Measurements from ENCODE around the gene COG1. TPM values are rescaled to one million over a fixed set of nuclear protein-coding genes. Genes with fewer than 3 reads are reported as not detected.
A peak's percentile ranks its signal among the peaks of the same experiment; 100 is the strongest.
"Not testable (repeated sequence)": the region's sequence is repeated elsewhere in the genome, so short reads cannot be mapped to it uniquely, and the experiment has no call there.

Gene COG1
- 10 to 100 TPM; 29.8 to 30.6 TPM for total RNA-seq

DNA sequence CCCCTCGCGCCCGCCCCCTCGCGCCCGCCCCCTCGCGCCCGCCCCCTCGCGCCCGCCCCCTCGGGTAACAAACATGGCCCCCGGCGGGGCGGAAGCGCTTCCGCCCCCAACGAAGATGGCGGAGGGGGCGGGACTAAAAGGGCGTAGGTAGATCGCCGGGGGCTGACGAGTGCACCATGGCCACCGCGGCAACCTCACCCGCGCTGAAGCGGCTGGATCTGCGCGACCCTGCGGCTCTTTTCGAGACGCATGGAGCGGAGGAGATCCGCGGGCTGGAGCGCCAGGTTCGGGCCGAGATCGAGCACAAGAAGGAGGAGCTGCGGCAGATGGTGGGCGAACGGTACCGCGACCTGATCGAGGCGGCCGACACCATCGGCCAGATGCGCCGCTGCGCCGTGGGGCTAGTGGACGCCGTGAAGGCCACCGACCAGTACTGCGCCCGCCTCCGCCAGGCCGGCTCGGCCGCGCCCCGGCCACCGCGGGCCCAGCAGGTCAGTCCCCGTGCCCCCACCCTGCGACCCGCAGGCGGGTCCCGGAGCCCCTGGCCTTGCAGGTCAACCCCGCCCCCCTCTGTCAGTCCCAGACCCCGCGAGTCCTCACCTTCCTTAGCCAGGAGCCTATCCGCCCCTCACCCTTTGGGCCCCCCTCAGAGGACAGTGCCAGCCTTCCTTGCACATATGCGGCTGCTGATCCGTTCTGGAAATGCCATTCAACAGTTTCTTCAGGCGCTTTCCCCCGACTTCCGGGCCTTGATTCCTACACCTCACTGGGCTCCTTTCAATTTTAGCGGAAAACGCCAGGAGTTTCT, at the start of gene COG1:
COG1 (plus strand) TSS at position 162 of the 808 bp plus-strand sequence; CDS start at position 177, 15 bp downstream.
- POLR2A ChIA-PET, result interaction anchor here (0.7 to 3.4 kb wide), 7 partner anchors 26 to 466 kb away, joined by 3 to 23 read pairs (median 3); partner anchors contain the start of gene SSTR2
- peaks cover 25% of the 10 kb centered on the region for H3K4me1 Mint-ChIP-seq (ENCODE audit: low read depth)
- intact Hi-C loops (cut with micrococcal nuclease), result loop anchor here (1.0 to 5.0 kb wide), 4 partner anchors 39 to 179 kb away; partner anchors contain the start of genes CDC42EP4 and SLC39A11
- no peaks in the 10 kb centered on the region for H3K9me3 Mint-ChIP-seq
- peak within 1 kb of the TSS; percentile 92 for H3K27ac Mint-ChIP-seq
- no peaks in the 10 kb centered on the region for H3K27me3 Mint-ChIP-seq
- peaks cover 20% of the 10 kb centered on the region for H3K36me3 Mint-ChIP-seq
- peak; percentile 92 for DNase-seq
- CTCF ChIA-PET, result interaction anchor here (0.9 to 3.4 kb wide), 9 partner anchors 10 to 473 kb away, joined by 3 to 28 read pairs (median 8); a partner anchor contains a TSS
- H3K4me3 Mint-ChIP-seq, result peak within 1 kb of the TSS; percentile 95

GRCh38 chr17:73144209-73144608, 48.6 kb upstream of the COG1 start:
- Mint-ChIP-seq H3K4me1 (ENCODE audit: low read depth) (peaks cover 14% of the 10 kb centered on the region), H3K9me3 (peaks cover 23% of the 10 kb centered on the region)
- DNase-seq; intact Hi-C loops (cut with micrococcal nuclease); H3K4me3 Mint-ChIP-seq; H3K27ac Mint-ChIP-seq; POLR2A ChIA-PET; H3K36me3 Mint-ChIP-seq; H3K27me3 Mint-ChIP-seq: not testable (repeated sequence)
- CTCF ChIA-PET, result interaction anchor here (1.4 to 2.6 kb wide), 2 partner anchors 158 to 418 kb away, joined by 5 to 9 read pairs; no protein-coding TSS in a partner anchor

GRCh38 chr17:73145641-73146040, 47.2 kb upstream of the COG1 start:
- Mint-ChIP-seq H3K27ac (no peak overlapping the region), H3K9me3 (peaks cover 23% of the 10 kb centered on the region), H3K4me3 (no peak overlapping the region), H3K27me3 (peaks cover 2% of the 10 kb centered on the region), H3K36me3 (peaks cover 4% of the 10 kb centered on the region), H3K4me1 (ENCODE audit: low read depth) (peaks cover 16% of the 10 kb centered on the region)
- CTCF ChIA-PET, result interaction anchor here (1.4 kb wide), 1 partner anchor 11 kb away, joined by 5 read pairs; no protein-coding TSS in a partner anchor
- POLR2A ChIA-PET, result no interaction called here
- intact Hi-C loops (cut with micrococcal nuclease), result no loop called here
- no peak for DNase-seq

DNA sequence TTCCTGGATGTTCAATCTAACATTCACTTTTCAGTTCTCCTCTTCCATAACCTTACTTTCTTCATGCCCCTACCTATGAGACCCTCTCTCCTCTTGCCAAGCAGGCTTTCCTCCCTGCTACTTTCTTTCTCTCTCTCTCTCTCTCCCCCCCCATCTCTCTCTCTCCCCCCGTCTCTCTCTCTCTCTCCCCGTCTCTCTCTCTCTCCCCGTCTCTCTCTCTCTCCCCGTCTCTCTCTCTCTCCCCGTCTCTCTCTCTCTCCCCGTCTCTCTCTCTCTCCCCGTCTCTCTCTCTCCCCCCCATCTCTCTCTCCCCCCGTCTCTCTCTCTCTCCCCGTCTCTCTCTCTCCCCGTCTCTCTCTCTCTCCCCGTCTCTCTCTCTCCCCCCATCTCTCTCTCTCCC, 45.1 kb upstream of the COG1 start:
- H3K36me3 Mint-ChIP-seq; POLR2A ChIA-PET; H3K4me3 Mint-ChIP-seq; H3K27ac Mint-ChIP-seq; intact Hi-C loops (cut with micrococcal nuclease); H3K27me3 Mint-ChIP-seq; CTCF ChIA-PET; DNase-seq: not testable (repeated sequence)
- Mint-ChIP-seq H3K4me1 (ENCODE audit: low read depth) (peaks cover 18% of the 10 kb centered on the region), H3K9me3 (peaks cover 23% of the 10 kb centered on the region)

DNA sequence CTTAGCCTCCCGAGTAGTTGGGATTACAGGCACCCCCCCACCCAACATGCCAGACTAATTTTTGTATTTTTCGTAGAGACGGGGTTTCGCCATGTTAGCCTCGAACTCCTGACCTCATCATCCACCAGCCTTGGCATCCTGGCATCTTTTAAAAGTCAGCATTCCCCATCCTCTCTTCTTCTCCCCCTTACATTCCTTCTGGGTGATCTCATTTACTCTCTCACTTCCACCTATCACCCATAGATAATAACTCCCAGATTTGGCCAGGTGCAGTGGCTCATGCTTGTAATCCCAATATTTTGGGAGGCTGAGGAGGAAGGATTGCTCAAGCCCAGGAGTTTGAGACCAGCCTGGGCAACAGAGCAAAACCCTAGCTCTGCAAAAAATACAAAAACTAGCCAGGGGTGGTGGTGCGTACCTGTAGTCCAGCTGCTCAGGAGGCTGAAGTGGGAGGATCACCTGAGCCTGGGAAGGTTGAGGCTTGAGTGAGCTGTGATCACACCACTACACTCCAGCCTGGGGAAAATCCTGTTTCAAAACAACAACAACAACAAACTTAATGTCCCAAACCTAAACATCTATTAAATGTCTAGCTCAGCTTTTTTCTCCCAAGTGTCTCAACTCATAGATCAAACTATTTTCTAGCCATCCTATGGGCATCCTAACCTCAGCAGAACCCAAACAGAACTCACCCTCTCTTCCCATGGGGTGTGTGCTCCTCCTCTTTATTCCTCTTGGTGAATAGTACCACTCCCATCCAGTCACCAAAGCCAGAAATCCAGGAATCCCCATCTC, 44.1 kb upstream of the COG1 start:
- peaks cover 4% of the 10 kb centered on the region for H3K36me3 Mint-ChIP-seq
- H3K4me3 Mint-ChIP-seq, result no peak overlapping the region
- H3K4me1 Mint-ChIP-seq (ENCODE audit: low read depth), result peaks cover 10% of the 10 kb centered on the region
- H3K27me3 Mint-ChIP-seq, result peaks cover 6% of the 10 kb centered on the region
- H3K9me3 Mint-ChIP-seq, result peaks cover 23% of the 10 kb centered on the region
- intact Hi-C loops (cut with micrococcal nuclease), result no loop called here
- ChIA-PET POLR2A (no interaction called here), CTCF (interaction anchor here (1.0 kb wide), 1 partner anchor 421 kb away, joined by 4 read pairs; no protein-coding TSS in a partner anchor)
- H3K27ac Mint-ChIP-seq, result no peak overlapping the region
- no peak for DNase-seq

- H3K4me1 Mint-ChIP-seq (ENCODE audit: low read depth); H3K27me3 Mint-ChIP-seq; H3K4me3 Mint-ChIP-seq; H3K27ac Mint-ChIP-seq; H3K36me3 Mint-ChIP-seq; DNase-seq; H3K9me3 Mint-ChIP-seq; intact Hi-C loops (cut with micrococcal nuclease): not testable (repeated sequence)
- ChIA-PET POLR2A (interaction anchor here (0.6 kb wide), 1 partner anchor 143 kb away, joined by 3 read pairs; no protein-coding TSS in a partner anchor), CTCF (interaction anchor here (1.0 kb wide), 1 partner anchor 424 kb away, joined by 3 read pairs; no protein-coding TSS in a partner anchor)
Observed at GRCh38 chr17:73150622-73151300, 42.1 kb upstream of the COG1 start.

DNA sequence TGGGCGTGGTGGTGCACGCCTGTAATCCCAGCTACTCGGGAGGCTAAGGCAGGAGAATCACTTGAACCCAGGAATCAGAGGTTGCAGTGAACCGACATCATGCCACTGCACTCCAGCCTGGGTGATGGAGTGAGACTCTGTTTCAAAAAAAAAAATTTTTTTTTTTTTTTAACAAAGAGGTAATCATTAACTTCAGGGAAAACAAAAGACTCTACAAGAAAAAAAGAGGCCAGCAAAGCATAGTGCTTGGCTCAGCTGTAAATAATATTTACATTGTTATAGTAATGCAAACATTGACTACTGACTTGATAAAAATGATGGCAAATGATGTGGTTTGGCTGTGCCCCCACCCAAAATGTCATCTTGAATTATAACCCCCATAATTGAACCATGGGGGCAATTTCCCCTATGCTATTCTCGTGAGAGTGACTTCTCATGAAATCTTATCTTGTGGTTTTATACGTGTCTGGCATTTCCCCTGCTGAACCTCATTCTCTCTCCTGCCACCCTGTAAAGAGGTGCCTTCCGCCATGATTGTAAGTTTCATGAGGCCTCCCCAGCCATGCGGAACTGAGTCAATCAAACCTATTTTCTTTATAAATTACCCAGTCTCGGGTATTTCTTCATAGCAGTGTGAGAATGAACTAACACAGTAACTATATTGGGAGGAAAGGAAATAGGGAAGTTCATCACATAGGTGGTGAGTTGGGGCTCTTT, 40.8 kb upstream of the COG1 start:
- CTCF ChIA-PET, result no interaction called here
- POLR2A ChIA-PET, result no interaction called here
- no peaks in the 10 kb centered on the region for H3K9me3 Mint-ChIP-seq
- DNase-seq, result no peak
- H3K4me1 Mint-ChIP-seq (ENCODE audit: low read depth), result peaks cover 11% of the 10 kb centered on the region
- H3K27ac Mint-ChIP-seq, result no peak overlapping the region
- no peak overlapping the region for H3K4me3 Mint-ChIP-seq
- no peaks in the 10 kb centered on the region for H3K36me3 Mint-ChIP-seq
- H3K27me3 Mint-ChIP-seq, result peaks cover 8% of the 10 kb centered on the region
- intact Hi-C loops (cut with micrococcal nuclease), result no loop called here

DNA sequence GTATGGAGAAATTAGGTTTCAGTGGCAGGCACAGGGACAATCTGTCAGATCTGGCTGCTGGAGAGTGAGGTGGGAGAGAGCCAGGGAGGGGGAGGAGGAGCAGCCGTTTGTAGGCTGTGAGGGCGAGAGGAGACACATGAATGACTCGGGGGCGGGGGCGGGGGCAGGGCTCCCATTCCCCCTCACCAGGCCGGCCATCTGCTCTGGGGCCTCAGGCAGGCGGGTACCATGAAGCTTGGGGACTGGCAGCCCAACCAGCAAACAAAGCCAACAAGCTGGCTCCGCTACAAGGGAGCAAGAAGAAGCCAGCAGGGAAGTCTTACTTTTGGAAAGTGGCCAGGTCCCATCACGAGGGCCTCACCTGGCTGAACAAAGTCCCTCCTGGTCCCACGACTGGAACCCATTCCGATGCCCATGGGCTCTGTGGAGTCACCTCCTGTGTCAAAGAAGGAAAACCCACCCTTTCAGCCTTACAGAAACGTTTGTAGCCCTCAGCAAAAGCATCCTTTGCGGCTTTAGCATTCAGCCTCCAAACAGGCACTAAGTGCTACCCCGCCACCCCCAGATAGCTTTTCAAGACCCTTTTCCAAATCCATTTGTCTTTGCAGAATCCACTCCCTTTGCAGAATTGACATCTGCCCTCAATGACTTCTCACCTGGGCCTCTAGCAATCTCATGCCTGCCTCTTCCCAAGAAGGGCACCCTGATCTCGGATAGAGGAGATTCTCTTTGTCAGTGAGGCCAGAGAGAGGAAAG, 37.3 kb upstream of the COG1 start:
- Mint-ChIP-seq H3K4me1 (ENCODE audit: low read depth) (peaks cover 13% of the 10 kb centered on the region), H3K9me3 (no peaks in the 10 kb centered on the region), H3K27ac (no peak overlapping the region), H3K27me3 (peaks cover 20% of the 10 kb centered on the region), H3K36me3 (no peaks in the 10 kb centered on the region), H3K4me3 (no peak overlapping the region)
- intact Hi-C loops (cut with micrococcal nuclease), result loop anchor here (1.0 kb wide), 3 partner anchors 169 to 598 kb away; no protein-coding TSS in a partner anchor
- CTCF ChIA-PET, result interaction anchor here (1.1 to 4.0 kb wide), 12 partner anchors 9 to 597 kb away, joined by 3 to 100 read pairs (median 6); partner anchors contain the start of gene SSTR2
- no peak for DNase-seq
- POLR2A ChIA-PET, result no interaction called here

DNA sequence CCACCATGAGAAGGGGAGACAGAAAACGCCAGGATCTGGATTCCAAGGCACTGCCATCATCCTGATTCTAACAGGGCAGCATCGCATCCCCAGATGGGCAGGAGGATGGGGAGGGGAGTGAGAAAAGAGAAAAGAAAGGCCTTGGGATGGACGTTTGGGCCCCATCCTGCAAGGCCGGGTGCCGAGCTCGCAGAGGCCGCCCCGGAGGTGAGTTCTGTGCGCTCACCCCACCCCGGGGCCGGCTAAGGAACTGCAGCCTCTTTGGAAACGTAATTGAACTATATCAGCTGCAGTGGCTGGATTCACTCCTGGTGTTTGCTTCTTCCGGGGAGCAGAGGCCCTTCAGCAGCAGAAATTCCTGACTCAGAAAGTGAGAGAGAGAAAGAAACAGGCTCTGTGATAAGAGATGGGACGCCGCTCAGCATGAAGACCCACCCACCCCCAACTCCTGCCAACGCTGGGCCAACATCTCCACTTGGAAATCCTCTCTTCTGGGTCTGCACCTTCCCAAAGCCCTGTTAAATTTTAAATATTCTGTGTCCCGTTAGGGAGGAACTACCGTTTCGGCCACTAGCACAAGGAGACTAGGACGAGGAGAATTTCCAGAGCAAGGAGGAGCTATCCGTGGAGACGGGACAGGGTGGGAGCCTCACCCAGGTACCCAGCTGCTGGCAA, 36.6 kb upstream of the COG1 start:
- POLR2A ChIA-PET, result interaction anchor here (0.7 kb wide), 1 partner anchor 429 kb away, joined by 3 read pairs; no protein-coding TSS in a partner anchor
- Mint-ChIP-seq H3K27me3 (peaks cover 26% of the 10 kb centered on the region), H3K9me3 (no peaks in the 10 kb centered on the region), H3K4me3 (no peak overlapping the region), H3K36me3 (no peaks in the 10 kb centered on the region), H3K4me1 (ENCODE audit: low read depth) (peaks cover 19% of the 10 kb centered on the region), H3K27ac (no peak overlapping the region)
- intact Hi-C loops (cut with micrococcal nuclease), result loop anchor here (1.0 kb wide), 3 partner anchors 170 to 599 kb away; no protein-coding TSS in a partner anchor
- DNase-seq, result peak; percentile 73
- CTCF ChIA-PET, result interaction anchor here (0.7 to 4.0 kb wide), 22 partner anchors 9 to 601 kb away, joined by 3 to 100 read pairs (median 4); partner anchors contain the start of gene SSTR2

- no peaks in the 10 kb centered on the region for H3K36me3 Mint-ChIP-seq
- intact Hi-C loops (cut with micrococcal nuclease), result loop anchor here (1.0 kb wide), 3 partner anchors 171 to 600 kb away; no protein-coding TSS in a partner anchor
- H3K4me3 Mint-ChIP-seq, result no peak overlapping the region
- peaks cover 27% of the 10 kb centered on the region for H3K27me3 Mint-ChIP-seq
- no peak overlapping the region for H3K27ac Mint-ChIP-seq
- DNase-seq, result no peak
- ChIA-PET CTCF (interaction anchor here (0.7 to 4.0 kb wide), 21 partner anchors 9 to 602 kb away, joined by 3 to 100 read pairs (median 4); partner anchors contain the start of gene SSTR2), POLR2A (interaction anchor here (0.7 kb wide), 1 partner anchor 430 kb away, joined by 3 read pairs; no protein-coding TSS in a partner anchor)
- peaks cover 19% of the 10 kb centered on the region for H3K4me1 Mint-ChIP-seq (ENCODE audit: low read depth)
- no peaks in the 10 kb centered on the region for H3K9me3 Mint-ChIP-seq
Observed at GRCh38 chr17:73156887-73157520, 35.9 kb upstream of the COG1 start.
